ENCODE measurements around the gene RPL22. TPM values are rescaled to one million over a fixed set of nuclear protein-coding genes. Genes with fewer than 3 reads are reported as not detected.

Gene RPL22
- total RNA-seq, 1 donor from 2014 or later: 283 TPM

DNA sequence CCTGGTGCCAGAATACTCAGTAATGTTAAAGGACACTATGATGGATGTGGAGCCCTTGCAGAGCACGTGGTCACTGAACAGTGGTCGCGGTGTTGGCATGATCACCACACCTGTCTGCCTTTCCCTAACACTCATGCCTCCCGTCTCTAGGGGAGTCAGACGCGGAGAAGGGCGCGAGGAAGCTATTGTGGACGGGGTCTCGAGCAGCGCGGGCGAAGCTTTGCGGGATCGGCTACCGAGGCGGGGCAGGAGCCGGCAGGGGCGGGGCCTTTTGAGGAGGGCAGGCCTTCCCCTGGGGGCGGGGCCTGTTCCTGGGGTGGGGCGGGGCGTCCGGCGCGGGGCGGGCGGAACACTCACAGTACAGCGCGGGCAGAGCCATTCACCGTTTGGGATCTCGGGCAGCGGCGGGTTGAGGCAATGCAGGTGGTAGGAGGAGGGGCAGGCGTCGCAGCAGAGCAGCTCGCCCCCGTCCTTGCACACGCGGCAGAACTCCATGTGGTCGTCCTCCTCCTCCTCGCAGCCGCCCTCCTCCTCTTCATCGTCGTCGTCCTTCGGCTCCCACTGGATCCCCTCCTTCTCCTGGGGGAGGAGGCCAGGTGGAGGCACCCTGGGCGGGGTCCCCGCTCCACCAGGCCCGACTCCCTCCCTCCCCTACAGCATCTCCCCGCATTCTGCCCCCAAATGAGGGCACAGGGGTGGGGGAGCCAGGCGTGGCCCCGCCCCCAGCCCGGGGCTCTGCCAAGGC is 50.7 kb downstream of the RPL22 start:
- Mint-ChIP-seq H3K4me3 (ENCODE audit: unreplicated experiment) (peak overlapping the region; percentile 46), H3K36me3 (ENCODE audit: low read depth, unreplicated experiment) (peaks cover 3% of the 10 kb centered on the region), H3K27ac (ENCODE audit: unreplicated experiment) (no peak overlapping the region), H3K27me3 (ENCODE audit: low read depth, unreplicated experiment) (peaks cover 59% of the 10 kb centered on the region), H3K4me1 (ENCODE audit: low read depth, unreplicated experiment) (no peaks in the 10 kb centered on the region), H3K9me3 (ENCODE audit: unreplicated experiment) (peaks cover 3% of the 10 kb centered on the region)
- TF ChIP-seq, protein P1, sequence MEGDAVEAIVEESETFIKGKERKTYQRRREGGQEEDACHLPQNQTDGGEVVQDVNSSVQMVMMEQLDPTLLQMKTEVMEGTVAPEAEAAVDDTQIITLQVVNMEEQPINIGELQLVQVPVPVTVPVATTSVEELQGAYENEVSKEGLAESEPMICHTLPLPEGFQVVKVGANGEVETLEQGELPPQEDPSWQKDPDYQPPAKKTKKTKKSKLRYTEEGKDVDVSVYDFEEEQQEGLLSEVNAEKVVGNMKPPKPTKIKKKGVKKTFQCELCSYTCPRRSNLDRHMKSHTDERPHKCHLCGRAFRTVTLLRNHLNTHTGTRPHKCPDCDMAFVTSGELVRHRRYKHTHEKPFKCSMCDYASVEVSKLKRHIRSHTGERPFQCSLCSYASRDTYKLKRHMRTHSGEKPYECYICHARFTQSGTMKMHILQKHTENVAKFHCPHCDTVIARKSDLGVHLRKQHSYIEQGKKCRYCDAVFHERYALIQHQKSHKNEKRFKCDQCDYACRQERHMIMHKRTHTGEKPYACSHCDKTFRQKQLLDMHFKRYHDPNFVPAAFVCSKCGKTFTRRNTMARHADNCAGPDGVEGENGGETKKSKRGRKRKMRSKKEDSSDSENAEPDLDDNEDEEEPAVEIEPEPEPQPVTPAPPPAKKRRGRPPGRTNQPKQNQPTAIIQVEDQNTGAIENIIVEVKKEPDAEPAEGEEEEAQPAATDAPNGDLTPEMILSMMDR (IDR thresholded peaks at IDR 0.05; ENCODE audit: insufficient read depth, low read depth, low read length): no peak
- no peak for TF ChIP-seq EZH2 (IDR thresholded peaks at IDR 0.05; ENCODE audit: insufficient read depth, low read length)
- Histone ChIP-seq H3K79me2 (ENCODE audit: insufficient read depth, low read length) (no peaks in the 10 kb centered on the region), H3K4me1 (ENCODE audit: insufficient read depth, low read length) (no peaks in the 10 kb centered on the region), H2AFZ (ENCODE audit: low read depth, low read length) (peak overlapping the region; percentile 41), H3K9ac (ENCODE audit: low read length) (no peak overlapping the region), H3K27ac (ENCODE audit: low read depth, low read length) (no peak overlapping the region), H3K9me3 (ENCODE audit: insufficient read depth, low read depth, low read length) (no peaks in the 10 kb centered on the region), H3K4me3 (ENCODE audit: insufficient read depth, low read depth, low read length) (no peak overlapping the region), H4K20me1 (ENCODE audit: insufficient read depth, low read length) (no peaks in the 10 kb centered on the region), H3K36me3 (ENCODE audit: insufficient read depth, low read length) (no peaks in the 10 kb centered on the region), H3K27me3 (ENCODE audit: insufficient read depth, low read length) (peaks cover 4% of the 10 kb centered on the region), H3K4me2 (ENCODE audit: low read length) (peak overlapping the region; percentile 52)
- DNase-seq (ENCODE audit: low read depth): no peak
- FAIRE-seq: no peak

DNA sequence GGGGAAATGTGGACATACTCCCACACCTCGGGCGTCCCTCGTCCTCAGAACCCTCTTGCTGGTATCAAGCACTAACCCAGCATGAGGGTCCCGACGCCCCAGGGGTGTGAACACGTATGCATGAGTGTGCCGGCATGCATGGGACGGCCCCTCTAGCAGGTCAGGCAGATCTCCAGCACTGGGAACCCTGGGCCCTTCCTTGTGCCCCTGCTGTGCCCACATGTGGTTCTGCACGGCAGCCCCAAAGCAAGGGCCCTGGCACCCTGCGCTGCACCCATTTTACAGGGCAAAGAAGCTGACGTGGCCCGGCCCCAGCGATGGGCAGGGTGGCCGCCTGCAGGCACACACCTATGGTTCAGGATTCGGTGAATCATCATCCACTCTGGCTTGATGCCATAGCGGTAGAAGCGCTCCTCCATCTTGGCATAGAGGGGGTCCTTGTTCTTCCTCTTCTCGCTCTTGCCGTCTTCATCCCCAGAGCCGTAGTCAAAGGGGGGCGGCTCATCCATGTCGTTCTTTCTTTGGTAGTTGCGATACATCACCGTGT is 53.5 kb downstream of the RPL22 start:
- Histone ChIP-seq H3K9me3 (ENCODE audit: insufficient read depth, low read depth, low read length) (no peaks in the 10 kb centered on the region), H3K4me3 (ENCODE audit: insufficient read depth, low read depth, low read length) (no peak overlapping the region), H3K4me1 (ENCODE audit: insufficient read depth, low read length) (no peaks in the 10 kb centered on the region), H3K79me2 (ENCODE audit: insufficient read depth, low read length) (no peaks in the 10 kb centered on the region), H2AFZ (ENCODE audit: low read depth, low read length) (no peak overlapping the region), H3K27me3 (ENCODE audit: insufficient read depth, low read length) (peaks cover 4% of the 10 kb centered on the region), H3K9ac (ENCODE audit: low read length) (no peak overlapping the region), H4K20me1 (ENCODE audit: insufficient read depth, low read length) (no peaks in the 10 kb centered on the region), H3K4me2 (ENCODE audit: low read length) (no peak overlapping the region), H3K27ac (ENCODE audit: low read depth, low read length) (no peak overlapping the region), H3K36me3 (ENCODE audit: insufficient read depth, low read length) (no peaks in the 10 kb centered on the region)
- no peak overlapping the region for H3K4me3 Mint-ChIP-seq (ENCODE audit: unreplicated experiment)
- peaks cover 3% of the 10 kb centered on the region for H3K9me3 Mint-ChIP-seq (ENCODE audit: unreplicated experiment)
- no peaks in the 10 kb centered on the region for H3K36me3 Mint-ChIP-seq (ENCODE audit: low read depth, unreplicated experiment)
- TF ChIP-seq EZH2 (IDR thresholded peaks at IDR 0.05; ENCODE audit: insufficient read depth, low read length): no peak
- TF ChIP-seq, protein P1 (IDR thresholded peaks at IDR 0.05; ENCODE audit: insufficient read depth, low read depth, low read length): no peak
- FAIRE-seq (no peak), DNase-seq (ENCODE audit: low read depth) (no peak)
- peaks cover 47% of the 10 kb centered on the region for H3K27me3 Mint-ChIP-seq (ENCODE audit: low read depth, unreplicated experiment)
- H3K27ac Mint-ChIP-seq (ENCODE audit: unreplicated experiment): no peak overlapping the region
- H3K4me1 Mint-ChIP-seq (ENCODE audit: low read depth, unreplicated experiment): no peaks in the 10 kb centered on the region

DNA sequence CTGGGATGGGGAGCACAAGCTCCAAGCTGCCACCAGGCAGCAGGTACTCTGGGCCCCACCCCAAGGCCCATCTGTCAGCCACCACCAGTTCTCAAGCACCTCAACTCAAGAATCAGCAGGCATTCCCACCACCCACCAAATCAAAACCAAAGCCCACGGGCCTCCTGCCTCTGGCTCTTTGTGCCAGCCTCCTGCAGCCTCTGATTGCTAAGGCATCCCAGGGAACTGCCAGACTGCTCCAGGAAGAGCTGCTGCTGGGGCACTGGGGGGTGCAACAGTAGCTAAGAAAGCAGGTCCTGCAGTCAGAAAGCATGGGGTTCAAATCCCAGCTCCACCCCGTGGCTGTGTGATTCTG is 54.0 kb downstream of the RPL22 start:
- H3K9me3 ChIP-seq (ENCODE audit: insufficient read depth, low read depth, low read length): no peaks in the 10 kb centered on the region
- Mint-ChIP-seq H3K4me1 (ENCODE audit: low read depth, unreplicated experiment) (no peaks in the 10 kb centered on the region), H3K27me3 (ENCODE audit: low read depth, unreplicated experiment) (peaks cover 47% of the 10 kb centered on the region), H3K9me3 (ENCODE audit: unreplicated experiment) (peaks cover 3% of the 10 kb centered on the region), H3K36me3 (ENCODE audit: low read depth, unreplicated experiment) (no peaks in the 10 kb centered on the region), H3K4me3 (ENCODE audit: unreplicated experiment) (no peak overlapping the region), H3K27ac (ENCODE audit: unreplicated experiment) (no peak overlapping the region)
- no peaks in the 10 kb centered on the region for H4K20me1 ChIP-seq (ENCODE audit: insufficient read depth, low read length)
- no peak overlapping the region for H3K4me2 ChIP-seq (ENCODE audit: low read length)
- no peaks in the 10 kb centered on the region for H3K4me1 ChIP-seq (ENCODE audit: insufficient read depth, low read length)
- no peaks in the 10 kb centered on the region for H3K79me2 ChIP-seq (ENCODE audit: insufficient read depth, low read length)
- DNase-seq (ENCODE audit: low read depth): no peak
- no peak overlapping the region for H3K9ac ChIP-seq (ENCODE audit: low read length)
- H3K27me3 ChIP-seq (ENCODE audit: insufficient read depth, low read length): peaks cover 4% of the 10 kb centered on the region
- H3K36me3 ChIP-seq (ENCODE audit: insufficient read depth, low read length): no peaks in the 10 kb centered on the region
- no peak overlapping the region for H3K4me3 ChIP-seq (ENCODE audit: insufficient read depth, low read depth, low read length)
- no peak for FAIRE-seq
- no peak for TF ChIP-seq EZH2 (IDR thresholded peaks at IDR 0.05; ENCODE audit: insufficient read depth, low read length)
- TF ChIP-seq, protein P1 (IDR thresholded peaks at IDR 0.05; ENCODE audit: insufficient read depth, low read depth, low read length): no peak
- no peak overlapping the region for H2AFZ ChIP-seq (ENCODE audit: low read depth, low read length)
- H3K27ac ChIP-seq (ENCODE audit: low read depth, low read length): no peak overlapping the region
